Measurements from ENCODE around the gene MIPOL1.

MIPOL1 gene

DNA sequence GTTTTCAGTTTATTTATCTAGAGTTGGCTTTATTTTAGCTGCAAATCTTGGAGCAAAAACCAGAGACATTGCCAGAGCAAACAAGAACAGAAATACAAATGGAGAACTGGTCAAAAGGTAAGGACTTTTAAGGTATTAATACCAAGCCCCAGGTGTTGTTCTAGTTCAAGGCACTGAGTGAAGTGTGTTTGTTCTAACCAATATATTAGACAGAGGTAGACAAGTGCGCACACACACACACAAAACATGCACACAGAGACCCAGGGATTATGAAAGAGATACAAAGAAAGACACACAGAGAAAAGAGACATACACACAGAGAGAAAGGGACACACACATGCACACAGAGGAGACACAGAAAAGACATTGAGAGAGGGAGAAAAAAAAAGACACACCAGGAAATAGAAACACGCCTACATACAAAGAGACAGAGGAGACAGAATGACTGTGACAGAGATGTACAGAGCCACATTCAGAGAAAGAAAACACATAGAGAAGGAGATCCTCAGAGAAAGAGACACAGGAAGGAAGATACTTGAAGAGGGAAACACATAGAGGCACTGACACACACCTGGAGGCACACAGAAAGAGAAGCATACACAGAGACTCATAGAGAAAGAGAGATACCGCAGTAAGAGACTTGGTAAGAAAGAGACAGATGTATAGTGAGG lies 50.2 kb downstream of the MIPOL1 start:
- Histone ChIP-seq H3K9ac (ENCODE audit: low read length) (no peak overlapping the region), H3K27ac (ENCODE audit: low read depth, low read length) (no peak overlapping the region), H2AFZ (ENCODE audit: low read depth, low read length, severe bottlenecking) (no peak overlapping the region), H4K20me1 (ENCODE audit: low read depth, low read length) (no peaks in the 10 kb centered on the region), H3K9me2 (replicated peaks; ENCODE audit: insufficient read depth, low read length) (no peaks in the 10 kb centered on the region), H3K79me2 (ENCODE audit: insufficient read depth, low read length) (no peaks in the 10 kb centered on the region), H3K27me3 (ENCODE audit: low read length) (no peaks in the 10 kb centered on the region), H3K36me3 (ENCODE audit: low read length) (no peaks in the 10 kb centered on the region), H3F3A (ENCODE audit: insufficient read depth) (no peaks in the 10 kb centered on the region), H3K4me2 (ENCODE audit: low read depth, low read length, poor library complexity, severe bottlenecking) (no peak overlapping the region), H3K4me3 (ENCODE audit: insufficient read depth, low read length, poor library complexity, severe bottlenecking) (no peak overlapping the region), H3K9me3 (ENCODE audit: insufficient read depth, low read length) (no peaks in the 10 kb centered on the region)
- TF ChIP-seq, protein P1, sequence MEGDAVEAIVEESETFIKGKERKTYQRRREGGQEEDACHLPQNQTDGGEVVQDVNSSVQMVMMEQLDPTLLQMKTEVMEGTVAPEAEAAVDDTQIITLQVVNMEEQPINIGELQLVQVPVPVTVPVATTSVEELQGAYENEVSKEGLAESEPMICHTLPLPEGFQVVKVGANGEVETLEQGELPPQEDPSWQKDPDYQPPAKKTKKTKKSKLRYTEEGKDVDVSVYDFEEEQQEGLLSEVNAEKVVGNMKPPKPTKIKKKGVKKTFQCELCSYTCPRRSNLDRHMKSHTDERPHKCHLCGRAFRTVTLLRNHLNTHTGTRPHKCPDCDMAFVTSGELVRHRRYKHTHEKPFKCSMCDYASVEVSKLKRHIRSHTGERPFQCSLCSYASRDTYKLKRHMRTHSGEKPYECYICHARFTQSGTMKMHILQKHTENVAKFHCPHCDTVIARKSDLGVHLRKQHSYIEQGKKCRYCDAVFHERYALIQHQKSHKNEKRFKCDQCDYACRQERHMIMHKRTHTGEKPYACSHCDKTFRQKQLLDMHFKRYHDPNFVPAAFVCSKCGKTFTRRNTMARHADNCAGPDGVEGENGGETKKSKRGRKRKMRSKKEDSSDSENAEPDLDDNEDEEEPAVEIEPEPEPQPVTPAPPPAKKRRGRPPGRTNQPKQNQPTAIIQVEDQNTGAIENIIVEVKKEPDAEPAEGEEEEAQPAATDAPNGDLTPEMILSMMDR (IDR thresholded peaks at IDR 0.05; ENCODE audit: insufficient read depth, low read length, poor library complexity, severe bottlenecking): no peak
- TF ChIP-seq EZH2phosphoT487 (conservative IDR thresholded peaks at IDR 0.05; ENCODE audit: low read length): no peak

DNA sequence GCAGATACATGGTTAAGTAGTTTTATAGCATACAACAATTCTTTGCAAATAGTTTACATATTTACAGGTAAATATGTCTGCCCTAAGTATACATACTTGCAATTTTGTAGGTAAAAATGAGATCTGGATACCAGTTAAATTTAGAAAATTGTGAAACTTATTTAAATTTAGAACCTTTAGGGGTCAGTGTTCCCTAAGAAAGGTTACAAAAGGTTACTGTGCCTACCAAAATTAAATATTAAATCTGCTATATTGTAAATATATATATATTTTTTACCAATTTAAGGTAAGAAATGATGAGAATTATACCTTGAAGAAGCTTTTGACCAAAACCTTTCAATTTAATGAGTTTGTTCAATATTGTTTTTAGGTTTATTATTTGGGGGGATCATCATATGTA lies 54.0 kb downstream of the MIPOL1 start:
- H3K27ac ChIP-seq (ENCODE audit: low read depth, low read length): no peak overlapping the region

DNA sequence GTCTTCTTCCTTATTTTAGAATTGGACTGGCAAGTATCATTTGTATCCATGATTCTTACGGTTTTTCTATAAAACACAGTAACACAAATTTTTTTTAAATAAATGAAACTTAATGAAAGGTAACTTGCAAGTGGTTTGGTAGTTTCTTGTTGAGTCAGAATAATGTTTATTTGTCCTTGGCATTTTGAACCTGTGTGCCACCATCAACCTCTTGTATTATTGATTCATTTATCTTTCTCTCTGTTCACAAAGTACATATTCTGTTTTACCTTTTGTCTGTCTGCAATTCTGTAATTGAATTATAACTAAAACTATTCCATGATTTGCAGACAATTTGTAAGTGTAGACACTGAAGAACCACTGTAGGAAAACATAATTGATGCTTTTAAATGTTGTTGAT lies 54.7 kb downstream of the MIPOL1 start:
- Histone ChIP-seq H3K27me3 (ENCODE audit: low read length) (no peaks in the 10 kb centered on the region), H3K9me3 (ENCODE audit: insufficient read depth, low read length) (no peaks in the 10 kb centered on the region), H3K4me3 (ENCODE audit: insufficient read depth, low read length, poor library complexity, severe bottlenecking) (no peak overlapping the region), H3K4me2 (ENCODE audit: low read depth, low read length, poor library complexity, severe bottlenecking) (no peak overlapping the region), H3K9me2 (replicated peaks; ENCODE audit: insufficient read depth, low read length) (no peaks in the 10 kb centered on the region), H3K79me2 (ENCODE audit: insufficient read depth, low read length) (no peaks in the 10 kb centered on the region), H4K20me1 (ENCODE audit: low read depth, low read length) (no peaks in the 10 kb centered on the region), H3K27ac (ENCODE audit: low read depth, low read length) (no peak overlapping the region), H3F3A (ENCODE audit: insufficient read depth) (no peaks in the 10 kb centered on the region), H3K36me3 (ENCODE audit: low read length) (no peaks in the 10 kb centered on the region), H3K9ac (ENCODE audit: low read length) (no peak overlapping the region), H2AFZ (ENCODE audit: low read depth, low read length, severe bottlenecking) (no peak overlapping the region)
- TF ChIP-seq EZH2phosphoT487 (conservative IDR thresholded peaks at IDR 0.05; ENCODE audit: low read length): no peak

More for the DNA sequence above, 54.0 kb downstream of the MIPOL1 start:
- no peak for TF ChIP-seq EZH2phosphoT487 (conservative IDR thresholded peaks at IDR 0.05; ENCODE audit: low read length)
- TF ChIP-seq, protein P1 (IDR thresholded peaks at IDR 0.05; ENCODE audit: insufficient read depth, low read length, poor library complexity, severe bottlenecking): no peak
- Histone ChIP-seq H3K4me3 (ENCODE audit: insufficient read depth, low read length, poor library complexity, severe bottlenecking) (no peak overlapping the region), H3K9ac (ENCODE audit: low read length) (no peak overlapping the region), H3K27me3 (ENCODE audit: low read length) (no peaks in the 10 kb centered on the region), H4K20me1 (ENCODE audit: low read depth, low read length) (no peaks in the 10 kb centered on the region), H3F3A (ENCODE audit: insufficient read depth) (no peaks in the 10 kb centered on the region), H3K9me2 (replicated peaks; ENCODE audit: insufficient read depth, low read length) (no peaks in the 10 kb centered on the region), H3K4me2 (ENCODE audit: low read depth, low read length, poor library complexity, severe bottlenecking) (no peak overlapping the region), H3K36me3 (ENCODE audit: low read length) (no peaks in the 10 kb centered on the region), H2AFZ (ENCODE audit: low read depth, low read length, severe bottlenecking) (no peak overlapping the region), H3K9me3 (ENCODE audit: insufficient read depth, low read length) (no peaks in the 10 kb centered on the region), H3K79me2 (ENCODE audit: insufficient read depth, low read length) (no peaks in the 10 kb centered on the region)

DNA sequence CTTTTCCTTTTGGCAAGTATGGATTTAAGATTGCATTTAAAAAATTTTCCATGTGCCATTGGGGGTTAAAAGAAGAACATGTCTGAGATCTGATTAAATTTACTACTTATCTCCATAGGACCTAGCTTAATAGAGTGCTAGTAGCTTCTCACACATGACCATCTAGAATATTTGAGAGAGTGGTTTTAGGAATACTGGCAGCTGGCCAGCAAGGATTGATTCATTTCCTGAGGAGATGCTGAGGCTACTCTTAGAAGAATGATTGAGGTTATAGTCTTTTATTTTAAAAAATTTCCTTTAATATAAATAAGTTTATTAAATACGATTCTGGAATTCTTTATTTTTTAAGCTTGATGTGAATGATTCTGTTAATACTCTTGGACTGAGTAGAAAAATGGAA lies 56.2 kb downstream of the MIPOL1 start:
- Histone ChIP-seq H3K27ac (ENCODE audit: low read depth, low read length) (no peak overlapping the region), H3K9me3 (ENCODE audit: insufficient read depth, low read length) (no peaks in the 10 kb centered on the region), H3K4me3 (ENCODE audit: insufficient read depth, low read length, poor library complexity, severe bottlenecking) (no peak overlapping the region), H3F3A (ENCODE audit: insufficient read depth) (no peaks in the 10 kb centered on the region), H3K27me3 (ENCODE audit: low read length) (no peaks in the 10 kb centered on the region), H4K20me1 (ENCODE audit: low read depth, low read length) (no peaks in the 10 kb centered on the region), H3K9me2 (replicated peaks; ENCODE audit: insufficient read depth, low read length) (no peaks in the 10 kb centered on the region), H3K9ac (ENCODE audit: low read length) (no peak overlapping the region), H3K36me3 (ENCODE audit: low read length) (no peaks in the 10 kb centered on the region), H2AFZ (ENCODE audit: low read depth, low read length, severe bottlenecking) (no peak overlapping the region), H3K4me2 (ENCODE audit: low read depth, low read length, poor library complexity, severe bottlenecking) (no peak overlapping the region), H3K79me2 (ENCODE audit: insufficient read depth, low read length) (no peaks in the 10 kb centered on the region)
- TF ChIP-seq EZH2phosphoT487 (conservative IDR thresholded peaks at IDR 0.05; ENCODE audit: low read length): no peak
- TF ChIP-seq, protein P1 (IDR thresholded peaks at IDR 0.05; ENCODE audit: insufficient read depth, low read length, poor library complexity, severe bottlenecking): no peak

All from SU-DHL-6 (cell line).